GM13977 (cell line): ENCODE results near the gene CACNA2D3.

ENCODE experiments used
- DNase-seq: peaks from one replicate; pipeline ENCODE4 v3.0.0; 2012; ENCODE audit warnings: low spot score
- in situ Hi-C: fragments of 300-500 bp; cut with MboI; formaldehyde crosslinking; loops from one replicate; pipeline ENCODE4 v1.12.0; 2022; ENCODE audit warnings: low sequenced_read_pairs, low pct_unique_long_range_greater_than_20kb, mixed read lengths, inconsistent platforms; ENCODE audit not compliant: unreplicated experiment
- TF ChIP-seq, protein P1 (sequence below): IDR thresholded peaks from 2 replicates; pipeline ENCODE4 v1.5.1; 2012; ENCODE audit warnings: mild to moderate bottlenecking, control low read depth; ENCODE audit not compliant: insufficient read depth; ENCODE audit errors: extremely low read depth, missing control alignments

Gene CACNA2D3

DNA sequence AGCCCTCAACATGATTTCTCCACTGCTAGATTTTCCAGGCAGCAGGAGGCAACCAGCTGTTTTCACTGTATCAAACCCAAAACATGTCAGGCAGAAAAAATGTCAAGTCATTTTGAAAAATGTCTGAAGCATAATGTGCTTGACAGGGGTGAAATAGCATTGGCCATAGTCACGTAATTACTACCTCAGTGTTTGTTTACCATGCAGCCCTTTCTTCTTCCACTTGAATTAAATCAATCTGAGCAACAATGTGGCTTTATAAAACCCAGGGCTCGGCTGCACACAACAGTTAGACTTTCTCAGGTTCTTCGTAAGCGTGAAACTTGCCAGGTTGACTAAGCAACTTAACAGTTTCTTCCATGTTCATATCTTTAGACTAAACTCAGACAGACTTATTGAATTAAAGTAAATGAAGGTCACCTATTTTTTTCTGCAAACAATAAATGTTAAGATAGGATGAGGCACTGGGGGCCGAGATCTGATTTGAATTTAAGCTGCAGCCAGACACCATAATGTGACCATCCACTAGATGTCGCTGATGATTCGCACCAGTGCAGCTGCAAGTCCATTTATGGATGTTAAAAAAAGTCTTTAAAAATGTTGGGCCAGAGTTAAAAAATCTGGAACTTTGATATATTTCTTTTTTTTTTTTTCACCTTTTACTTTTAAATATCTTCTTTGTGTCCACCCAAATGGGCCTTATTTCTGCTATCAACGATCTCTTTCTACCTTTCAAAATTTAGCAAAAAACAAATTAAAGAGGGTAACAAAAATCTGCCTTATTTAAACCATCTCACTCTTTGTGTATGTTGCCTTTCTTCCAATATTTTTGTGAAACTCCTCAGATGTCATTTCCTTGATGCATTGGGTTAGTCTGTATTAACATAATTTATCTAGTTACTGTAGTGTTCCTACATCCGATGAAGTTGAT lies 305.9 kb downstream of the CACNA2D3 start:
- peak; percentile 39 for DNase-seq
- TF ChIP-seq, protein P1, sequence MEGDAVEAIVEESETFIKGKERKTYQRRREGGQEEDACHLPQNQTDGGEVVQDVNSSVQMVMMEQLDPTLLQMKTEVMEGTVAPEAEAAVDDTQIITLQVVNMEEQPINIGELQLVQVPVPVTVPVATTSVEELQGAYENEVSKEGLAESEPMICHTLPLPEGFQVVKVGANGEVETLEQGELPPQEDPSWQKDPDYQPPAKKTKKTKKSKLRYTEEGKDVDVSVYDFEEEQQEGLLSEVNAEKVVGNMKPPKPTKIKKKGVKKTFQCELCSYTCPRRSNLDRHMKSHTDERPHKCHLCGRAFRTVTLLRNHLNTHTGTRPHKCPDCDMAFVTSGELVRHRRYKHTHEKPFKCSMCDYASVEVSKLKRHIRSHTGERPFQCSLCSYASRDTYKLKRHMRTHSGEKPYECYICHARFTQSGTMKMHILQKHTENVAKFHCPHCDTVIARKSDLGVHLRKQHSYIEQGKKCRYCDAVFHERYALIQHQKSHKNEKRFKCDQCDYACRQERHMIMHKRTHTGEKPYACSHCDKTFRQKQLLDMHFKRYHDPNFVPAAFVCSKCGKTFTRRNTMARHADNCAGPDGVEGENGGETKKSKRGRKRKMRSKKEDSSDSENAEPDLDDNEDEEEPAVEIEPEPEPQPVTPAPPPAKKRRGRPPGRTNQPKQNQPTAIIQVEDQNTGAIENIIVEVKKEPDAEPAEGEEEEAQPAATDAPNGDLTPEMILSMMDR: peak; percentile 78
- in situ Hi-C loops: no loop called here

DNA sequence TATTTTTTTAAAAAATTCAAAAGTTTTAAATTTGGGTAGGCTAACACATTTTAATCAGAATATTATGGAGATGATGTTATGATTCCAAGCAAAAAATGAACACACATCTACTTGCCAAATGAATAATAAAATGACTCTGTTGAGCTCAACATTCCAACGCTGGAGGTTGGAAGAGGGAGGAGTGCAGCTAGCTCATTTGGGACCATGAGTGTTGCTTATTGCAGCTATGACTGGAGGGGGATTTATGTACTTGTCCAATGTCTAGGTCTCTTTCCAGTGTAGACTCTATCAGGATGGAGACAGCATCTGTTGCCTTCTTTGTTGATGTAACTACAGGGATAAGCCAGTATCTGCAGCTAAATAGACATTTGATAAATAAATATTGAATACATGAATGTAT lies 310.6 kb downstream of the CACNA2D3 start:
- in situ Hi-C loops: no loop called here
- no peak for DNase-seq
- TF ChIP-seq, protein P1: no peak

DNA sequence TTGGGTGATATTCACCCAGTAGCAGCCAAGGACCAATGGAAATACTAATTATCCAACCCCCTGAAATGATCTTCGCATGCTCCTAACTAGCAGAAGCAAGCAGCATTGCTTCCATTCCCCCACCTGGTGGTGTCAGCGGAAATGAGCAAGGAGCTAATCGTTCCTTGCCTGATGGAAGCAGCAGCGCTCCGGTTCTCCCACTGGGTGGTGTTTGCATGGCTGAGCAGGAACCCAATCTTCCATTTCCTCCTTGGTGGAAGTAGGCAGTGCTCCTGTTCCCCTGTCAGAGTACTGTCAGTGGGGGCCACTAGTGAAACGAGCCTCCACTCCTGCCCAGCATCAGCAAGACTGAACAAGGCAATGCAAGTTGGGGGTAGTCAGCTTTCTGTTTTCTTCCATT lies 311.5 kb downstream of the CACNA2D3 start:
- TF ChIP-seq, protein P1: no peak
- no peak for DNase-seq
- in situ Hi-C loops: no loop called here

DNA sequence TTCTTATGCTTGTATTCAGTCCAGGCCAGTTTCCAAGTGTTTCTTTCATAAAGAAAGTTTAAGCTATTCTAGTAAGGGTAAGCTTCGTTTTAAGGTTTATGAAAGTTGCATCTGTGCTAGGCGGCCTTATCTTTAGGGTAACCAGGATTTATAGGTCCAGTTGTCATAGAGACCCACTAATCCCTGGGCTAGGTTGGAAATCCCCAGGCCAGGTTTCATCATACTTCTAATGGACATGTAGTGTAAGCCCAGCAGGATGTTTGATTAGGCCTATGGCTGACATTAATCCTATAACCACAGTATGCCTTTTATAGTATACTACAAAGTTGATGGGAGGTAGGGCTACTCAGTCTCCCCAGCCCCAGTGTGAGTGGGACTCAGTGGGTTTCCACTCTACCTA lies 312.4 kb downstream of the CACNA2D3 start:
- DNase-seq: no peak
- TF ChIP-seq, protein P1: no peak
- in situ Hi-C loops: no loop called here

DNA sequence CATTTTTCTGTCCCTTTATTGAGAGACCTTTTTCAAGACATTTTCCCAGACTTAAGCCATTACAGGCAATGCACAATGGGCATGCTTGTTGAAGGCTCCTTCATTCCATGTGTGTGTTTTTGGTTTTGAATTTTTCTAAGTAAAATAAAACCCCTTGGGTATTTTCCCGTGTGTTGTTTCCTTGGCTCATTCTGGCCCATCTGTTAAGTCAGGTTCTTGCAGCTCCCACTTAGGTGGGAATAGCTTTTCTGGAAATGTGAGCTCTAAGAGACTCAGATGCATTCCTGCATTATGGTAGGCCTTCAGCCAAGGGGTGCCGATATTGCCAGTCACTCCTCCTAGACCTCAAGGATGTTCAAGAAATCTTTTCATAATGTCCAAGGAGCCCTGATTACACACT lies 314.9 kb downstream of the CACNA2D3 start:
- in situ Hi-C loops: no loop called here
- TF ChIP-seq, protein P1: no peak
- DNase-seq: no peak

DNA sequence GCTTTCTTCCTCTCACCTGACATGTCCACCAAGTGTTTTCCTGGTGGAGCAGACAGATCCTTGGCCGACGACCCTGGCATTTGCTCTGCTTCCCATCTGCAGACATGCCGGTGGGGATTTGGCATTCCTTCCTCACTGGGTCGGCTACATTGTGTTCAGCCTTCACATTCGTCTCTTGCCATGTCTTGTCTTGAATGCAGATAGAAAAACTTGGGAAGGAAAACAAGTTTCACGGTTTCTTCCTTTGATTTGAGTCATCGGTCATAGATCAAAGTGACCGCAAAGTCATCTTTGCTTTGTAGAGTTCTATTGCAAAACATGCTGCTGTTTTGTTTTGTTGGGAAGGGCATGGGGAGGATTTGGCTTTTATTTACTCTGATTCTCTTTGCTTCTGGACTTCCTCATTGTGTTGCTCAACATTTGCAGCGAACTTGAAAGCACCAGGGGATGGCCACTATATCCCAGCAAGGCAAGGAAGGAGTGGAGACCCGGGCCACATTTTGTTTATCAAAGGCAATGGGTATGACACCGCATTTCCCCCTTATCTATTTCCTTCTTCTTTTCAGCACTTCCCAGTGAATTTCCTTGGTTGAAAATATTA lies 321.3 kb downstream of the CACNA2D3 start:
- no peak for DNase-seq
- in situ Hi-C loops: no loop called here
- TF ChIP-seq, protein P1: no peak
